Measurements from ENCODE around the gene SNX2.
"Not testable (repeated sequence)": the region's sequence is repeated elsewhere in the genome, so short reads cannot be mapped to it uniquely, and the experiment has no call there.

The SNX2 gene

DNA sequence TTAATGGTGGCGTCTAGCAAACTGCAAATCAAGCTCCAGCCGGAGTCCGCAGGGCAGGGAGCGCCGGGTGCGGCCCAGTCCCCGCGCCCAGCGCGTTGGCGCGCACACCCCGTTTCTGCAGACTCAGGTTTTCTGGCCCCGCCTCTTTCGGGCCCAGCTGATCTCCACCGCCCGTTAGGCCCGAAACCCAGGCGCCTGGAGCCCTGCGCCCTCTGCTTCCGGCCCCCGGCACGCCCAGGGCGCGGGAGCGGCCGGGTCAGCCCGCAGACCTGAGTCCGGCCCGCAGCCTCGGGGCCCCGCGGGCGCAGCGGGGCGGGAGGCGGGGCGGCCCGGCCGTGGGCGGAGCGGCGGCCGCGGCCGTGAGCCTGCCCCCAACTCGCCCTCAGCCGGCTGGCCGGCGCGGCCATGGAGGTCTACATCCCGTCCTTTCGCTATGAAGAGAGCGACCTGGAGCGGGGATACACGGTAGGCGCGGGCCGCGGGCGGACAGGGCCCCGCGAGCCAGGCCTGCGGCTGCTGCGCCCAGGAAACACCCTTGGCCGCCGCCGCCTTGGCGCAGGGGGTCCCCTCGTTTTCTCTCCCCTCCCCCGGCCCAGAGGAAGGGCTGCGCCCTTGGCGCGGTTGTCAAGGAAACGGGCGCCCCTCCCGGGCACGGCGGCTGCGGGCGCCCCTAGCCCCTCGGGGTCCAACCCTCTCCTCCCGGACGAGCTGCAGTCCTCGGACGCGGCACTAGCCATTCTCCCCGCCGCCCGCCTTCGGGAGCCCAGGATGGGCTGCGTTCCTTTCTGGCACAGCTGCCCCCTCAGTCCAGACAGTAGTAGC lies 70.6 kb downstream of the SNX2 start, which contains the start of gene SNX24:
Gene SNX24, plus strand, starts transcription at position 385 of the 822 bp plus-strand sequence. Its CDS starts 21 bp downstream, at position 406.
- Mint-ChIP-seq H3K4me3 (peak within 1 kb of the TSS; percentile 83), H3K4me1 (peaks cover 47% of the 10 kb centered on the region), H3K36me3 (peaks cover 2% of the 10 kb centered on the region), H3K9me3 (peaks cover 1% of the 10 kb centered on the region), H3K27ac (peak within 1 kb of the TSS; percentile 81), H3K27me3 (no peaks in the 10 kb centered on the region)
- ATAC-seq, result peak; percentile 91

DNA sequence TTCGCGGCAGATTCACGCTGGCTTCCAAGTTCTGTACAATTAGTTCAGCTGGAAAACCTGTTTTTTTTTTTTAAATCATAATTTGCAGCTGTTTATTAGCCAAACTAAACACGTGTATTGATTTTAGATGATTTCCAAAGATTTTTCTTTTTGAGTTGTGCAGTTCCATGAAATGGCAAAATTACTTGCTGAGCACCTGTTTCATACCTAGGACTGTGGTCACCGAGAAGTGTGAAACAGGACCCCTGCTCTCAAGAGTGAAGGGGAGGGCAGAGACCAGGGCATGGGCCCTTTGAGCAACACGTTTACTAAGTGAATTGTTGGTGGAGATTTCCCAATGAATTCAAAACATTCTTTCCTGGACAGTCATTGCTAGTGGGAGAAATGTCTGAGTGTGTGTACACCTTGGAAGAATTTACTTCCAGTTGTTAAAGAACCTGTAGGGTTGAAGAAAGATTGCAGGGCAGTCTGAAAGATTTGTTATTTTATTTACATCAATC lies 71.2 kb downstream of the SNX2 start:
- Mint-ChIP-seq H3K27ac (peak overlapping the region; percentile 73), H3K9me3 (no peaks in the 10 kb centered on the region), H3K36me3 (no peaks in the 10 kb centered on the region), H3K4me3 (peak overlapping the region; percentile 83), H3K4me1 (peaks cover 44% of the 10 kb centered on the region), H3K27me3 (no peaks in the 10 kb centered on the region)
- ATAC-seq, result no peak

GRCh38 chr5:122847687-122848081 lies 72.8 kb downstream of the SNX2 start:
- Mint-ChIP-seq H3K4me1 (peaks cover 44% of the 10 kb centered on the region), H3K36me3 (no peaks in the 10 kb centered on the region), H3K27ac (peak overlapping the region; percentile 5), H3K4me3 (no peak overlapping the region), H3K27me3 (no peaks in the 10 kb centered on the region), H3K9me3 (no peaks in the 10 kb centered on the region)
- no peak for ATAC-seq

DNA sequence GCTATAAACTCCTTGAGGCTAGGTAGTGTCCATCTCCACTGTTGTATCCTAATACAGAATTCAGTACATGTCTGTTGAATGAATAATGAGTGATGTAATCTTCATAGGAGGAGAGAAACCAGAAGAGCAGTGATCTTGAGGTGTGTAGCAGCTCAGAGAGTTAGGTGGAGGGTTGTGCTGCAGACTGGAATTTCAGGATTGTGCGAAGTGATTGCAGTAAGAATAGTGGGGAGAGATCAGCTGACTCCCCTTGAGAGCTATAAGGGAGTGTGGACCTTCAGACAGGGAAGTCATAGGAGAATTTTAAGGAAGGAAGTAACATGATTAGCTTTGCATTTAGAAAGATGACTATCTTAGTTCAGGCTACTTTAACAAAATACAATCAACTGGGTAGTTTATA lies 74.9 kb downstream of the SNX2 start:
- ATAC-seq, result no peak
- Mint-ChIP-seq H3K27ac (no peak overlapping the region), H3K9me3 (no peaks in the 10 kb centered on the region), H3K27me3 (no peaks in the 10 kb centered on the region), H3K36me3 (no peaks in the 10 kb centered on the region), H3K4me1 (peaks cover 32% of the 10 kb centered on the region), H3K4me3 (no peak overlapping the region)

DNA sequence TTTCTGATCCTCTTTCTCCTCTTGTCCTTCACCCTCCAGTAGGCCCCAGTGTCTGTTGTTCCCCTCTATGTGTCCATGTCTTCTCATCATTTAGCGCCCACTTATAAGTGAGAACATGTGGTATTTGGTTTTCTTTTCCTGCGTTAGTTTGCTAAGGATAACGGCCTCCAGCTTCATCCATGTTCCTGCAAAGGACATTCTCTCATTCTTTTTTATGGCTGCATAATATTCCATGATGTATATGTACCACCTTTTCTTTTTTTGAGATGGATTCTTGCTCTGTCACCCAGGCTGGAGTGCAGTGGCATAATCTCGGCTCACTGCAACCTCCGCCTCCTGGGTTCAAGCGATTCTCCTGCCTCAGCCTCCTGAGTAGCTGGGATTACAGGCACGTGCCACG lies 82.7 kb downstream of the SNX2 start:
- peaks cover 13% of the 10 kb centered on the region for H3K36me3 Mint-ChIP-seq

GRCh38 chr5:122858451-122858850 lies 83.6 kb downstream of the SNX2 start:
- no peak overlapping the region for H3K27ac Mint-ChIP-seq
- no peaks in the 10 kb centered on the region for H3K27me3 Mint-ChIP-seq

More for the DNA sequence above, 82.7 kb downstream of the SNX2 start:
- not testable (repeated sequence) for H3K4me1 Mint-ChIP-seq, ATAC-seq, H3K4me3 Mint-ChIP-seq, H3K27ac Mint-ChIP-seq, H3K27me3 Mint-ChIP-seq, H3K9me3 Mint-ChIP-seq

DNA sequence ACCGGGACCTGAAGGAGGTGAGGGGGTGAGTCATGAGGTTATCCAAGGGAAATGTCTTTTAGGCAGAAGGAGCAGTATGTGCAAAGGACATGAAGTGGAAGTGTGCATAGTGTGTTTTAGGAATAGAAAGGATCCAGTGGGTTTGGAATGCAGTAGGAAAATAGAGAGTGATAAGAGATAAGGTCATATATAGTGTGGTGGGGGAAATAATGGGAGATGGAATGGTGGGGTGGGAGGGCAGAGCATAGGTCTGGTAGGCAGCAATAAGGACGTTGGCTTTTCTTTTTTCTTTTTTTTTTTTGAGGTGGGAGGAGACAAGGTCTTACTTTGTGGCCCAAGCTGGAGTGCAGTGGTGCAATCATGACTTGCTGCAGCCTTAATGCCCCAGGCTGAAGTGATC lies 88.4 kb downstream of the SNX2 start:
- H3K4me1 Mint-ChIP-seq, result no peaks in the 10 kb centered on the region
- H3K36me3 Mint-ChIP-seq, result peaks cover 10% of the 10 kb centered on the region
- H3K27me3 Mint-ChIP-seq, result no peaks in the 10 kb centered on the region
- ATAC-seq, result no peak
- H3K27ac Mint-ChIP-seq, result no peak overlapping the region
- no peaks in the 10 kb centered on the region for H3K9me3 Mint-ChIP-seq
- H3K4me3 Mint-ChIP-seq, result no peak overlapping the region

More at GRCh38 chr5:122858451-122858850, 83.6 kb downstream of the SNX2 start:
- peaks cover 19% of the 10 kb centered on the region for H3K36me3 Mint-ChIP-seq
- no peaks in the 10 kb centered on the region for H3K4me1 Mint-ChIP-seq
- H3K9me3 Mint-ChIP-seq, result peaks cover 3% of the 10 kb centered on the region
- no peak overlapping the region for H3K4me3 Mint-ChIP-seq
- no peak for ATAC-seq

DNA sequence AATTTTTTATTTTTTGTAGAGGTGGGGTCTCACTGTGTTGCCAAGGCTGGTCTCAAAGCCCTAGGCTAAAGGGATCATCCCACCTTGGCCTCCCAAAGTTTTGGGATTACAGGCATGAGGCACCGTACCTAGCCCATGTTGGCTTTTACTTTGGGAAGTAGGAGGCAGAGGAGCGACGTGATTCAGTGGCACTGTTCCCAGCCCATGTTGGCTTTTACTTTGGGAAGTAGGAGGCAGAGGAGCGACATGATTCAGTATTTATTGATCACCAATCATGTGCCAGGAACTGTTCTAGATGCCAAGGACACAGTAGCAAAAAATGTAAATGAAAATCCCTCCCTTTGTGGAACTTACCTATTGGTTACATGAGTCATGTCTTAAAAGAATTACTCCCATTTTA lies 88.8 kb downstream of the SNX2 start:
- H3K36me3 Mint-ChIP-seq, result peaks cover 10% of the 10 kb centered on the region
- no peak overlapping the region for H3K27ac Mint-ChIP-seq
- no peaks in the 10 kb centered on the region for H3K9me3 Mint-ChIP-seq
- H3K4me1 Mint-ChIP-seq, result no peaks in the 10 kb centered on the region
- no peak overlapping the region for H3K4me3 Mint-ChIP-seq
- no peak for ATAC-seq
- no peaks in the 10 kb centered on the region for H3K27me3 Mint-ChIP-seq

- ATAC-seq, result no peak
- Mint-ChIP-seq H3K36me3 (peaks cover 10% of the 10 kb centered on the region), H3K9me3 (no peaks in the 10 kb centered on the region), H3K27ac (no peak overlapping the region), H3K27me3 (no peaks in the 10 kb centered on the region), H3K4me3 (no peak overlapping the region), H3K4me1 (no peaks in the 10 kb centered on the region)
Measured at GRCh38 chr5:122864400-122864799, 89.5 kb downstream of the SNX2 start.

GRCh38 chr5:122864842-122865241 lies 90.0 kb downstream of the SNX2 start:
- no peaks in the 10 kb centered on the region for H3K4me1 Mint-ChIP-seq
- ATAC-seq, result no peak
- no peaks in the 10 kb centered on the region for H3K27me3 Mint-ChIP-seq
- no peak overlapping the region for H3K27ac Mint-ChIP-seq
- peaks cover 10% of the 10 kb centered on the region for H3K36me3 Mint-ChIP-seq
- no peak overlapping the region for H3K4me3 Mint-ChIP-seq
- H3K9me3 Mint-ChIP-seq, result no peaks in the 10 kb centered on the region

GRCh38 chr5:122870219-122870856 lies 95.5 kb downstream of the SNX2 start:
- no peaks in the 10 kb centered on the region for H3K9me3 Mint-ChIP-seq
- no peak for ATAC-seq
- no peaks in the 10 kb centered on the region for H3K36me3 Mint-ChIP-seq
- H3K4me3 Mint-ChIP-seq, result no peak overlapping the region
- H3K27me3 Mint-ChIP-seq, result no peaks in the 10 kb centered on the region
- no peaks in the 10 kb centered on the region for H3K4me1 Mint-ChIP-seq
- no peak overlapping the region for H3K27ac Mint-ChIP-seq

- no peaks in the 10 kb centered on the region for H3K27me3 Mint-ChIP-seq
- H3K9me3 Mint-ChIP-seq, result no peaks in the 10 kb centered on the region
- no peak for ATAC-seq
- peaks cover 4% of the 10 kb centered on the region for H3K4me1 Mint-ChIP-seq
- no peak overlapping the region for H3K27ac Mint-ChIP-seq
- H3K36me3 Mint-ChIP-seq, result no peaks in the 10 kb centered on the region
- H3K4me3 Mint-ChIP-seq, result no peak overlapping the region
Measured at GRCh38 chr5:122871661-122872060, 96.8 kb downstream of the SNX2 start.

DNA sequence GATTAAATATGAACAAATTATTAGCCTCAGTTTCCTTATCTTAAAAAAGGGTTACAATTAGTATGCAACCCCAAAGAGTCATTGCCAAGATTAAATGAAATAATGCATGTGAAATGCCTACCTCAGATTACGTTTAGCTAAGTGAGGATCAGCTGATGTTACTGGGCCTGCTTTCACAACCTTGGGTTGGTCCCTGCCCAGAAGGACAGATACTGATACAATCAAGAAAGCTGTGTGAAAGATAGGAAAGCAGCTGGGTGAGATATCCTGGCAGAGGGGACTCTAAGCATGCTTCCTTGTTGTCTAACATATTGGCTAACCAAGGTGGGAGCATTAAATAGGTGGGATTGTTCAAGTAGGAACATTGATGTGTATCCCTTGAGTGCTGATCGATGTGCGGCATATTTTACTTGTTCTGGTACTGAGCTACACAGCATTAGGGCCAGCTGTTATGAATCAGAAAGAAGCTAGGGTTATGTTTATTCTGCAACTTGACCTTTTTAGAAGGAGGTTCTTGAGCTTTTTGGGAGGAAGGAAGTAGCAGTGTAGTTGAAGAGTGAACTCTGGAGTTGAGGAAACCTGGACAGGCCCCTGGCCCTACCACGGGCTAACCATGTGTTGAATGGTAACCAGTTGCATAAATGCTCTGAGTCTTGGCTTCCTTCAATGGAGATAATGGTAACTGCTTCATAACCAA lies 99.4 kb downstream of the SNX2 start:
- no peaks in the 10 kb centered on the region for H3K27me3 Mint-ChIP-seq
- no peak overlapping the region for H3K27ac Mint-ChIP-seq
- peaks cover 6% of the 10 kb centered on the region for H3K36me3 Mint-ChIP-seq
- peaks cover 4% of the 10 kb centered on the region for H3K9me3 Mint-ChIP-seq
- peaks cover 22% of the 10 kb centered on the region for H3K4me1 Mint-ChIP-seq
- no peak for ATAC-seq
- H3K4me3 Mint-ChIP-seq, result no peak overlapping the region

GRCh38 chr5:122877518-122877917 lies 102.6 kb downstream of the SNX2 start:
- Mint-ChIP-seq H3K4me1 (peaks cover 22% of the 10 kb centered on the region), H3K36me3 (peaks cover 6% of the 10 kb centered on the region), H3K27me3 (no peaks in the 10 kb centered on the region), H3K9me3 (peaks cover 4% of the 10 kb centered on the region), H3K27ac (peak overlapping the region; percentile 26), H3K4me3 (no peak overlapping the region)
- peak; percentile 40 for ATAC-seq

GRCh38 chr5:122879076-122879475 lies 104.2 kb downstream of the SNX2 start:
- H3K4me3 Mint-ChIP-seq, result no peak overlapping the region
- H3K4me1 Mint-ChIP-seq, result peaks cover 26% of the 10 kb centered on the region
- peaks cover 4% of the 10 kb centered on the region for H3K9me3 Mint-ChIP-seq
- H3K27ac Mint-ChIP-seq, result no peak overlapping the region
- peaks cover 6% of the 10 kb centered on the region for H3K36me3 Mint-ChIP-seq
- H3K27me3 Mint-ChIP-seq, result no peaks in the 10 kb centered on the region
- no peak for ATAC-seq

All from stimulated activated memory B cell treated with anti-CD40 and anti-IgM and Interleukin-4, amounts not matched to agents 10 μg/mL and 1 μg/mL and 100 μg/mL, for 72 hours (primary cell).